ENCODE measurements around the gene MACC1. TPM values are rescaled to one million over a fixed set of nuclear protein-coding genes. Genes with fewer than 3 reads are reported as not detected.

MACC1 gene
- total and polyA plus RNA-seq, 12 donors: 0.35 to 9.8 (median 1.5) TPM

GRCh38 chr7:20249920-20250319 lies 32.7 kb upstream of the MACC1 start:
- Histone ChIP-seq H3K36me3 (replicated peaks in 1 of 2) (no peaks in the 10 kb centered on the region), H3K9me3 (replicated peaks in 1 of 3) (no peaks in the 10 kb centered on the region), H3K4me1 (replicated peaks in 1 of 2) (peaks cover under 1 to 2% of the 10 kb centered on the region in 2 donors), H3K27me3 (no peaks in the 10 kb centered on the region), H3K4me3 (no peak overlapping the region), H3K27ac (no peak overlapping the region)
- intact Hi-C loops (cut with DNase I): no loop called here
- WGBS, 4 donors: 90 to 100% (median 97%) methylated on average over 1 of the region's 1 CpG
- no peak for DNase-seq
- no peak for TF ChIP-seq CTCF (IDR thresholded peaks at IDR 0.05)
- no peak for TF ChIP-seq POLR2A (IDR thresholded peaks at IDR 0.05)

DNA sequence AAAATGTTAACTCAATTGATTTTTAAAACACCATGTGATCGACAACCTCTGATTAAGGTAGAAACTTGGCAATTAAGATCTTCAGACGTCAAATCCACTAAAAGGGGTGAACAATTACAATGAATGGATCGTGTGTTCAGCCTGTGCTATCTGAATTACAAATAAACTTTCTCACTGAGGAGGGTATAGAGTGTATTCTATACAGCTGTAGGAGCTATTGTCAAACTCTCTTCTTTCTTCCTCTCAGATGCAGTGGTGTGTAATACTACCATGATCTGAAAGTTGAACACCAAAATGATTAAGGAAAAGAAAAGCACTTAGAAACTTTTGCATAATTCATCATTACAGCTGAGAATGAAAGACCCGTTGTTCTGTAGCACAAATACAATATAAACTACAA lies 32.2 kb upstream of the MACC1 start:
- TF ChIP-seq POLR2A (IDR thresholded peaks at IDR 0.05) (no peak), CTCF (IDR thresholded peaks at IDR 0.05) (no peak)
- intact Hi-C loops (cut with DNase I): no loop called here
- Histone ChIP-seq H3K36me3 (replicated peaks in 1 of 2) (no peaks in the 10 kb centered on the region), H3K9me3 (replicated peaks in 1 of 3) (no peaks in the 10 kb centered on the region), H3K27ac (no peak overlapping the region), H3K4me1 (replicated peaks in 1 of 2) (peaks cover 5 to 8% of the 10 kb centered on the region in 2 donors), H3K4me3 (no peak overlapping the region), H3K27me3 (no peaks in the 10 kb centered on the region)
- DNase-seq: no peak
- 87 to 88% (median 88%) methylated on average over 4 of the region's 4 CpGs for WGBS, 4 donors

DNA sequence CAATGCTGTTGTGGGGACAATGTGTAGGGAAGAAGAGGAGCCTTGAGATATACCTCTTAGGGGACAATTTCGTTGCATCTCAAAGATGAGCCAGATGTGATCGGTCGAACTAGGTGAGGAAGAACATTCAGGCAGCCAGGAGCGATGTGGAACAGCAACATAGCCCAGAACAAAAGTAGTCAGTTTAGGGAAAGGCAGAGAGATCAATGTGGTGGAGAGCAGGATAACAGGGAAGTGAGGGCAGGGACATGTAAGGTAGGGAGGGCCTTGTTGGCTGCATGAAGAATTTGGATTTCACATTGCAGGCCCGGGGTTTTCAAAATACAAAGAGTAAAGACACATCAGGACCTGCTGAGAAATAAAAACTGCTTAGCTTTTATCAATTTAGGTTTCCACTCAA lies 29.1 kb upstream of the MACC1 start:
- no peak for TF ChIP-seq CTCF (IDR thresholded peaks at IDR 0.05)
- intact Hi-C loops (cut with DNase I): no loop called here
- Histone ChIP-seq H3K4me1 (replicated peaks in 1 of 2) (peaks cover 10 to 14% of the 10 kb centered on the region in 2 donors), H3K36me3 (replicated peaks in 1 of 2) (no peaks in the 10 kb centered on the region), H3K27ac (no peak overlapping the region), H3K9me3 (replicated peaks in 1 of 3) (no peaks in the 10 kb centered on the region), H3K4me3 (no peak overlapping the region), H3K27me3 (no peaks in the 10 kb centered on the region)
- WGBS, 4 donors: 90 to 95% (median 93%) methylated on average over 5 of the region's 5 CpGs
- no peak for DNase-seq

DNA sequence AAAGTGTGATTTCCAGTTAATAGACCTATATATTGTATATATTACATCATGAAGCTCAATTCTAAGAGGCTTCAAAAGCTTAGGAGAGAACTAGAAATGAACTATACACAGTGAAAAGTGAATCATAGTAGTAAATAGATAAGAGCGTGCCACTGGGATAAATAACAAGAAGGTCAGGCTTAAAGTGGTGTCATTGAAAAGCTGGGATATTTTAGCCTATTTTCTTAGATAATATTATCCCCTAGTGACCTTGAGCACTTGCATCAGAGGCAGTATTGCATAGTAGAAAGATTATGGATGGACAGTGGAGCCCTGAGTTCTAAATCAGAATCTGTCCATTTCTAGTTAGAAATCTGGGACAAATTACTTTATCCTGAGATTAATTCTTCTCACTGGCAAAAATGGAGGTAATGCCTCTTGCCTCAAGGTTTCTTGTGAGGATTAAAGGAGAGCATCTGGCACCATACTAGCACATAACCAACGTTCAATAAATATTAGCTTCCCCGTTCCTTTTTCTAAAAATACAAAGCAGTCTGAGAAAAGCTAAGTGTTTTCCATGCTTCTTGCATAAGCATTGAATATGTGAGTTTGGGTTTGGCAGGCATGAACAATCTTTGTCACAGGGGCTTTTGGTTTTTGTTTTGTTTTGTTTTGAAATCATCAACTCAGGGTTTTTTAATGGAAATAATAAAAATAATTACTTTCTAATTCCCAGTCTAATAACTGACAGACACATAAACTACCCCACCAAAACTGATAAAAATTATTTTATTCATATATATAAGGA lies 27.3 kb upstream of the MACC1 start:
- Histone ChIP-seq H3K4me1 (replicated peaks in 1 of 2) (peaks cover 10 to 14% of the 10 kb centered on the region in 2 donors), H3K27ac (peak overlapping the region in 4 of 5 donors; percentile 20 to 40 (median 37)), H3K36me3 (replicated peaks in 1 of 2) (no peaks in the 10 kb centered on the region), H3K27me3 (no peaks in the 10 kb centered on the region), H3K9me3 (replicated peaks in 1 of 3) (no peaks in the 10 kb centered on the region), H3K4me3 (no peak overlapping the region)
- WGBS, 4 donors: 26 to 41% (median 33%) methylated on average over 3 of the region's 3 CpGs
- DNase-seq: peak in 1 of 7 donors; percentile 24
- intact Hi-C loops (cut with DNase I): no loop called here
- TF ChIP-seq POLR2A (IDR thresholded peaks at IDR 0.05) (no peak), CTCF (IDR thresholded peaks at IDR 0.05) (no peak)
